SH-SY5Y (cell line): ENCODE measurements around the gene NCOA1.

Experiments
- GATA2 ChIP-seq: IDR thresholded peaks from 2 replicates; pipeline ENCODE4 v1.6.1; 2011; ENCODE audit warnings: mild to moderate bottlenecking, low read depth, low read length
- GATA3 ChIP-seq: IDR thresholded peaks from 2 replicates; pipeline ENCODE4 v1.6.1; 2011; ENCODE audit warnings: low read depth, mild to moderate bottlenecking, low read length, moderate library complexity

Gene NCOA1

DNA sequence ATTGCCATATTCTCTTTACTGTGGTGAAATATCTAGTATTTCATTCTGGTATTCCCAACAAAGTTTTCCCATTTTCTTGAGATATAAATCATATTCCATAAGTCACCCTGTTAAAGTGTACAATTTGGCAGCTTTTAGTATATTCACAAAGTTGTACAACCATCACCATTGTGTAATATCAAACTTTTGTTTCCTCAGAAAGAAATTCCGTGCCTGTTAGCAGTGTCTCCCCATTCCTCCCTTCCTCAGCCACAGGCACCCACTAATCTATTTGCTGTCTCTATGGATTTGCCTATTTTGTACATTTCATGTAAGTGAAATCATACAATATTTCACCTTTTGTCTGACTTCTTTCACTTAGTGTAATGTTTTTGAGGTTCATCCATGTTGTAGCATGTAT is 19.7 kb downstream of the NCOA1 start:
- TF ChIP-seq GATA2: no peak
- no peak for TF ChIP-seq GATA3

GRCh38 chr2:24511198-24511597 is 20.1 kb downstream of the NCOA1 start:
- TF ChIP-seq GATA2 (no peak), GATA3 (no peak)

DNA sequence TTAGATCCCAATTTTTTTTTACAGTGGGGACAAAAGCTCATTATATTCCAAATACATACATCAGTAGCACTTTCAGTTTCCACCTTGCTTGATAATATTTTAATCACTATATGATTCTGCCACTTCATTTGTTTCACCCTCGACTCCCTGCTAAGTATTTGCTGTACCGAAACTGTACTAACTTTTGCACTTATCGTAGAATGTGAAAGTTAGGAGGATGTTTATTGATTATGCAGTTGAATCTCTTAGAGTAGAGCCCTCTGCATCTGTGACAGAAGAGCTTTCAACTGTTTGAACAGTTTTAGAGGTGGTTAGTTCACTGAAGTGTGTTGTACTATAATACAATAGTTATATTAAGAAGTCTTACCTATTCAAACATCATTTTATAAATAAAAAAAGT is 20.8 kb downstream of the NCOA1 start:
- no peak for TF ChIP-seq GATA2
- TF ChIP-seq GATA3: no peak

DNA sequence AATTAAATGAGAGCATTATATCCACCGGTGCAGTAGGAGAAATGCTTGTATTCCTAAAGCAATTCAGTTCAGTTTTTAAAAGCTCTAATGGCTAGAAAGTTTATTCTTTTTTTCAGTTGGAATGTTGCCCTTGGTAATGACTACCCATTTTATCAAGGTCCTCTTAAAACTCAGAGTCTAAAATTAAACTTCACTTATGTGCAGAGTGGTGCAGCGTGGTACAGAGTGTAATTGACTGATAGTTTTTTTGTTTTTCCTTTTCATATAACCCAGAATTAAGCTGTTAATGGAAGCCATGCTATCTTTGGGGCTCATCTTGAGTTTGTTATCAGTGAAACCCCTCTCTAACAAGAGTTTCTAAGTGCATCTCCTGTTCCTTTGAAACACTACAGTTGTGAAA is 21.4 kb downstream of the NCOA1 start:
- TF ChIP-seq GATA3: no peak
- TF ChIP-seq GATA2: no peak

DNA sequence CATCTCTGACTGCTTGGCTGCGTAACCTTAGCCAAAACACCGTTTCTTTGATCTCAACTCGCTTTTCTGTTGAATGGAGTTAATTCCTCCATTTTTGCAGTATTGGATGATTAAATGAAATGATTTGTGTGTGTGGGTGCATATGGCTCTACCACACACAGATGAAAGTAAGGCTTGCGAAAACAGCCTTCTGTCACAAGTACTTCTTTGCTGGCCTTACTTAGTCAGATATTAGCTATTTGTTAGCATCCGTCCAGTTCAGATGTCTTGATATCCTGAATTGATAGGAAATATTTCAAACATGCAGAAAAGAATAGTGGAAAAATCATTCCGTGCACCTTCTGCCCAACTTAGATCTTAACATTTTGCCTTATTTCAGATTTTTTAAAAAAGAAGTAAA is 21.8 kb downstream of the NCOA1 start:
- TF ChIP-seq GATA2 (no peak), GATA3 (no peak)

DNA sequence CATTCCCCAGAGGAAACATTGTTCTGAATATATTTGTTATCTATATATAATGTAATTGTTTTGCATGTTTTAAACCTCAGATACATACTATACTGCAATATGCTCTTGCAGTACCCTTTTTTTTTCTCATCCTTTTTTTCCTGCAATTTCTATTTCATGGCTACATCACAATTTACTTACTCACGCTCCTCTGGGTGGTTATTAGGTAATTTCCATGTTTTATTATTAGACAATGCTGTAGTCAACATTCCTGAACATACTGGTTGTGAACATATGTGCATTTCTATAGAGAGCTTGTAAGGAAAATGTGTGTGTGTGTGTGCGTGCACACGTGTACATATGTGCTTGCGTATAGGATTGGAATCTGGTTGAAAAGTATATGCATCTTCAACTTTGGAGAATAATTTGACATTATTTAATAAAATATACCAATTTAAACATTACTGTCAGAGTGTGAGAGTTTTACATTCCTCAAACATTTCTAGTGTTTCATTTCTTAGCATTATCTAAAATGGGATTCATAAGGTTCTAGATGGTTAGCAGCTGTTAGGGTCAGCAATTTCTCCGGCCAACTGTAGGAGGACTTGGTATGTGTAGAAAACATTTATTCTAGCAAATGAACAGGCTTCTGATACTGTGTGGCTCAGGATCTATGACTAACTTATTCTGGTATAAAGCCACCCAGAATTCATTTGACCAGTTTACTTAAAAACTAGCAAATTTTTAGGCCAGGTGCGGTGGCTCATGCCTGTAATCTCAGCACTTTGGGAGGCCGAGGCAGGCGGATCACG is 22.4 kb downstream of the NCOA1 start:
- TF ChIP-seq GATA3: no peak
- no peak for TF ChIP-seq GATA2

- TF ChIP-seq GATA2 (no peak), GATA3 (no peak)
These were observed 23.8 kb downstream of the NCOA1 start for GRCh38 chr2:24514820-24515219.

DNA sequence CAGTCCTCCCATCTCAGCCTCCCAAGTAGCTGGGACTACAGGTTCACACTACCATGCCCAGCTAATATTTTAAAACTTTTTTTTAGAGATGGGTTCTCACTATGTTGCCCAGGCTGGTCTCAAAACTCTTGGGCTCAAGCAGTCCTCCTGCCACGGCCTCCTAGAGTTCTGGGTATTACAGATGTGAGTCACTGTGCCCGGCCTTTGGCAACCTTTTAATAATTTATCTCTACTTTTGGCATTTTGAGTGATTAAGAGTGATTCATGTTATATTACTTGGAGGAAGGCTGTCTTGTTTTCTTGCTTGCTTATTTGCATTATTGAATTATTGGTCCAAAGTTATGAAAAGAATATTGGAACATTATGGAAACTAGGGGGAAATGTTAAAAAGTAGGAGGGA is 24.3 kb downstream of the NCOA1 start:
- no peak for TF ChIP-seq GATA2
- no peak for TF ChIP-seq GATA3

- no peak for TF ChIP-seq GATA2
- TF ChIP-seq GATA3: no peak
These were observed 24.8 kb downstream of the NCOA1 start for GRCh38 chr2:24515831-24516230.

GRCh38 chr2:24517247-24517646 is 26.2 kb downstream of the NCOA1 start:
- TF ChIP-seq GATA2 (no peak), GATA3 (no peak)

DNA sequence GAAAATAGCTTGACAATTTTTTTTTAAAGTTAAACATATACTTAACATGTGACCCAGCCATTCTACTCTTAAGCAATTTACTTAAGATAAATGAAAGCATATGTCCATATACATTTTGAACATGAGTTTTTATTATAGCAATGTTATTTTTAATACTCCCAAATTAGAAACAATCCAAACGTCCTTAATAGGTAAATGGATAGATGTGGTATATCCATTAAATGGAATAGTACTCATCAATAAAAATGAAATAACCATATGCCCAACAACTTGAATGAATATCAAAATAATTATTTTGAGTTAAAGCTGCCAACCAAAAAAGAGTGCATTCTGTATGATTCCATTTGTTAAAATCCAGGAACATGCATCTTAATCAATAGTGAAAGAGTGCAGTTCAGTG is 29.1 kb downstream of the NCOA1 start:
- no peak for TF ChIP-seq GATA2
- TF ChIP-seq GATA3: no peak

- TF ChIP-seq GATA3 (peak; percentile 27; the same call in 1 of the 2 replicates), GATA2 (no peak)
These were observed 30.3 kb downstream of the NCOA1 start for GRCh38 chr2:24521162-24521857.

- TF ChIP-seq GATA2 (no peak), GATA3 (no peak)
These were observed 31.1 kb downstream of the NCOA1 start for GRCh38 chr2:24521975-24522639.

DNA sequence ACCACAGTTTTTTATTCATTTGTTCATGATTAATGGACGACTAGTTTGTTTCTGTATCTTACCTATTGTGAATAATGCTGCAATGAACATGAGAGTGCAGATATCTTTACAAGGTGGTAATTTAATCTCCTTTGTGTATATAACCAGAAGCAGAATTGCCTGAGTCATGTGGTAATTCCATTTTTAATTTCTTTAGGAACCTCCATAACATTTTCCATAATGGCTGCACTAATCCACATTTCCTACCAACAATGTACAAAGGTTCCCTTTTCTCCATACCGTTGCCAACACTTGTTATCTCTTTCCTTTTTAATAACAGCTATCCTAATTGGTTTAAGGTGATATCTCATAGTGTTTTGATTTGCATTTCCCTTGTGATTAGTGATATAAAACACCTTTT is 36.5 kb downstream of the NCOA1 start:
- no peak for TF ChIP-seq GATA2
- TF ChIP-seq GATA3: no peak

DNA sequence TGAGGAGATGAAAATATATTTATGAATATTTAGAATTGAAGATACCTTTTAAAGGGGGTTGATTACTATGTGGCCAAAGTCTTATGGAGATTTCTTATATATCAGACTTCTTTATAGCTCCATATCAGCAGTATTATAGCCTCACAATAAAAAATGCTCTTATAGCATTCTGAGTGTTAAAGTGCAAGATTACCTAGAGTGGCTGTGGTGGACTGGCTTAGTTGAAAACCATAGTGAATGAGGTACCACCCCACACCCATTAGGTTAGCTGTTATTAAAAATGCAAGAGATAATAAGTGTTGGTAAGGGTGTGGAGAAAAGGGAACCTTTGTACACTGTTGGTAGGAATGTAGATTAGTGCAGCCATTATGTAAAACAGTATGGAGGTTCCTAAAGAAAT is 39.7 kb downstream of the NCOA1 start:
- TF ChIP-seq GATA3 (no peak), GATA2 (no peak)

- no peak for TF ChIP-seq GATA3
- no peak for TF ChIP-seq GATA2
These were observed 47.7 kb downstream of the NCOA1 start for GRCh38 chr2:24538720-24539119.
